PC-9 (cell line): ENCODE measurements around the gene DLG1. TPM values are rescaled to one million over a fixed set of nuclear protein-coding genes. Genes with fewer than 3 reads are reported as not detected.

ENCODE experiments used
- BruUV-seq: library from RNA; stranded (reverse); fragments of 400-500 nt; replicated peaks from 2 replicates; lab custom pipeline; 2021; lab: Mats Ljungman, UMichigan
- CTCF ChIA-PET: fragments of 300-600 bp; sonication (Branson Sonifier 250); formaldehyde crosslinking; loops from one replicate; lab custom pipeline; 2022; ENCODE audit warnings: antibody characterized with exemption; lab: Charles Lee
- POLR2A ChIA-PET: fragments of 300-600 bp; sonication (Branson Sonifier 250); formaldehyde crosslinking; loops from one replicate; lab custom pipeline; 2022; ENCODE audit warnings: antibody characterized with exemption; ENCODE audit not compliant: unreplicated experiment; lab: Charles Lee
- DNase-seq, 2 experiments: peaks; one replicate each; pipeline versions ENCODE4 v3.0.0 to v3.0.0-alpha.2; 2015 to 2022; ENCODE audit warnings: mixed read lengths in 1 of 2
- H2AFZ ChIP-seq: fragments of 200-600 bp; sonication (generic); 2 replicates; pipeline ENCODE4 v1.8.1; 2017; ENCODE audit warnings: antibody characterized with exemption
- H3F3A ChIP-seq: fragments of 200-600 bp; sonication (generic); 2 replicates; pipeline ENCODE4 v1.8.1; 2017; ENCODE audit warnings: antibody characterized with exemption, mild to moderate bottlenecking, low read depth; ENCODE audit not compliant: insufficient read depth
- H3K27ac ChIP-seq: fragments of 200-600 bp; sonication (generic); 2 replicates; pipeline ENCODE4 v1.6.1; 2016; ENCODE audit warnings: mixed run types
- H3K27me3 ChIP-seq: fragments of 200-600 bp; sonication (generic); 2 replicates; pipeline ENCODE4 v1.6.1; 2016; ENCODE audit warnings: low read depth, mixed run types; ENCODE audit not compliant: insufficient read depth
- H3K36me3 ChIP-seq: fragments of 200-600 bp; sonication (generic); 2 replicates; pipeline ENCODE4 v1.6.1; 2016; ENCODE audit warnings: low read depth, mixed run types
- H3K4me1 ChIP-seq: fragments of 200-600 bp; sonication (generic); replicated peaks from 2 replicates; pipeline ENCODE4 v1.6.1; 2016; ENCODE audit warnings: mixed run types; ENCODE audit not compliant: insufficient read depth
- H3K4me2 ChIP-seq: fragments of 200-600 bp; sonication (generic); 2 replicates; pipeline ENCODE4 v1.6.1; 2017; ENCODE audit warnings: mixed run types
- H3K4me3 ChIP-seq: fragments of 200-600 bp; sonication (generic); 2 replicates; pipeline ENCODE4 v1.6.1; 2016; ENCODE audit warnings: mixed run types
- H3K79me2 ChIP-seq: fragments of 200-600 bp; sonication (generic); 2 replicates; pipeline ENCODE4 v1.6.1; 2017; ENCODE audit warnings: low read depth, mixed run types
- H3K9me2 ChIP-seq: fragments of 200-600 bp; sonication (generic); 2 replicates; pipeline ENCODE4 v1.8.1; 2017; ENCODE audit warnings: mild to moderate bottlenecking; ENCODE audit not compliant: insufficient read depth
- H3K9me3 ChIP-seq: fragments of 200-600 bp; sonication (generic); 2 replicates; pipeline ENCODE4 v1.8.1; 2016; ENCODE audit warnings: low read depth; ENCODE audit not compliant: insufficient read depth
- H4K20me1 ChIP-seq: fragments of 200-600 bp; sonication (generic); 2 replicates; pipeline ENCODE4 v1.8.1; 2017; ENCODE audit not compliant: insufficient read depth
- EZH2 ChIP-seq: fragments of 200-600 bp; sonication (generic); IDR thresholded peaks from 2 replicates; pipeline ENCODE4 v1.8.0; 2017; ENCODE audit warnings: antibody characterized with exemption, low read depth
- intact Hi-C: fragments of 100-400 bp; cut with micrococcal nuclease; formaldehyde crosslinking; loops from one replicate; pipeline ENCODE4 v1.10.0; 2022; ENCODE audit not compliant: unreplicated experiment
- total RNA-seq: library from RNA; stranded (reverse); gene quantifications from 2 replicates; pipeline ENCODE4 v1.2.3, GENCODE V29; 2021
- TF ChIP-seq, protein P1 (sequence below): fragments of 200-600 bp; sonication (generic); conservative IDR thresholded peaks from 2 replicates; pipeline ENCODE4 v1.6.1; 2017; ENCODE audit warnings: mixed run types, antibody characterized with exemption, mild to moderate bottlenecking, moderate library complexity

DLG1 gene
- total RNA-seq, 1 experiment from 2014 or later, result 201 TPM

GRCh38 chr3:197229836-197230235 is 68.6 kb downstream of the DLG1 start:
- H3K9me2 ChIP-seq, result no peaks in the 10 kb centered on the region
- H3K9me3 ChIP-seq, result no peaks in the 10 kb centered on the region
- ChIA-PET CTCF (interaction anchor here (1.0 kb wide), 1 partner anchor 287 kb away, joined by 10 read pairs; no protein-coding TSS in a partner anchor), POLR2A (no interaction called here)
- TF ChIP-seq EZH2, result no peak
- TF ChIP-seq, protein P1, sequence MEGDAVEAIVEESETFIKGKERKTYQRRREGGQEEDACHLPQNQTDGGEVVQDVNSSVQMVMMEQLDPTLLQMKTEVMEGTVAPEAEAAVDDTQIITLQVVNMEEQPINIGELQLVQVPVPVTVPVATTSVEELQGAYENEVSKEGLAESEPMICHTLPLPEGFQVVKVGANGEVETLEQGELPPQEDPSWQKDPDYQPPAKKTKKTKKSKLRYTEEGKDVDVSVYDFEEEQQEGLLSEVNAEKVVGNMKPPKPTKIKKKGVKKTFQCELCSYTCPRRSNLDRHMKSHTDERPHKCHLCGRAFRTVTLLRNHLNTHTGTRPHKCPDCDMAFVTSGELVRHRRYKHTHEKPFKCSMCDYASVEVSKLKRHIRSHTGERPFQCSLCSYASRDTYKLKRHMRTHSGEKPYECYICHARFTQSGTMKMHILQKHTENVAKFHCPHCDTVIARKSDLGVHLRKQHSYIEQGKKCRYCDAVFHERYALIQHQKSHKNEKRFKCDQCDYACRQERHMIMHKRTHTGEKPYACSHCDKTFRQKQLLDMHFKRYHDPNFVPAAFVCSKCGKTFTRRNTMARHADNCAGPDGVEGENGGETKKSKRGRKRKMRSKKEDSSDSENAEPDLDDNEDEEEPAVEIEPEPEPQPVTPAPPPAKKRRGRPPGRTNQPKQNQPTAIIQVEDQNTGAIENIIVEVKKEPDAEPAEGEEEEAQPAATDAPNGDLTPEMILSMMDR, result no peak
- no peak overlapping the region for H2AFZ ChIP-seq
- H3K4me3 ChIP-seq, result no peak overlapping the region
- no peak overlapping the region for H3K4me2 ChIP-seq
- no peak overlapping the region for H3K27ac ChIP-seq
- no peaks in the 10 kb centered on the region for H3K4me1 ChIP-seq
- no TSS peak for BruUV-seq
- intact Hi-C loops, result no loop called here
- DNase-seq, result no peak
- H3K36me3 ChIP-seq, result peaks cover 18% of the 10 kb centered on the region; the same call in 1 of the 2 replicates
- peaks cover 53% of the 10 kb centered on the region for H3F3A ChIP-seq
- H3K27me3 ChIP-seq, result no peaks in the 10 kb centered on the region
- peaks cover 83% of the 10 kb centered on the region for H4K20me1 ChIP-seq
- H3K79me2 ChIP-seq, result peaks cover 97% of the 10 kb centered on the region

DNA sequence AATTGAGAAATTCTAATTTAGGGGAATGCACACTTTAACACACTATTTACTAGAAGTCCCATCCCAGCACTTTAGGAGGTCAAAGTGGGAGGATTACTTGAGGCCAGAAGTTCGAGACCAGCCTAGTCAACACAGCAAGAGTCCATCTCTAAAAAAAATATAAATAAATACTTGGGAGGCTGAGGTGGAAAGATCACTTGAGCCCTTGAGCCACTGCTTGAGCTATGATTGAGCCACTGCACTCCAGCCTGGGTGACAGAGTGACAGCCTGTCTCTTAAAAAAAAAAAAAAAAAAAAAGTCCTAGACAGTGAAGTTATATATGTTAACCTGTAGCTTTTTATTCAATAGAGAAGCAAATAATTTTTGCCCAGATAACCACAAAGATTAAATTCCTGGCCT is 69.2 kb downstream of the DLG1 start:
- ChIA-PET CTCF (interaction anchor here (0.6 to 1.0 kb wide), 2 partner anchors 288 to 701 kb away, joined by 10 to 12 read pairs; no protein-coding TSS in a partner anchor), POLR2A (no interaction called here)

GRCh38 chr3:197227780-197228574 is 70.4 kb downstream of the DLG1 start:
- POLR2A ChIA-PET, result interaction anchor here (0.6 kb wide), 1 partner anchor 308 kb away, joined by 3 read pairs; no protein-coding TSS in a partner anchor
- intact Hi-C loops, result no loop called here
- no TSS peak for BruUV-seq

More for the DNA sequence above, 69.2 kb downstream of the DLG1 start:
- intact Hi-C loops, result no loop called here
- BruUV-seq, result no TSS peak
- no peak overlapping the region for H3K4me2 ChIP-seq
- H3K4me3 ChIP-seq, result no peak overlapping the region
- no peaks in the 10 kb centered on the region for H3K4me1 ChIP-seq
- H3K36me3 ChIP-seq, result peaks cover 14% of the 10 kb centered on the region; the same call in 1 of the 2 replicates
- no peaks in the 10 kb centered on the region for H3K27me3 ChIP-seq
- peaks cover 96% of the 10 kb centered on the region for H3K79me2 ChIP-seq
- no peak overlapping the region for H3K27ac ChIP-seq
- TF ChIP-seq, protein P1, result no peak
- TF ChIP-seq EZH2, result no peak
- H3K9me3 ChIP-seq, result no peaks in the 10 kb centered on the region
- no peaks in the 10 kb centered on the region for H3K9me2 ChIP-seq
- peaks cover 86% of the 10 kb centered on the region for H4K20me1 ChIP-seq
- no peak for DNase-seq
- peaks cover 53% of the 10 kb centered on the region for H3F3A ChIP-seq
- H2AFZ ChIP-seq, result no peak overlapping the region

More at GRCh38 chr3:197227780-197228574, 70.4 kb downstream of the DLG1 start:
- Histone ChIP-seq H3K9me3 (no peaks in the 10 kb centered on the region), H3K4me1 (no peaks in the 10 kb centered on the region), H3K27me3 (no peaks in the 10 kb centered on the region), H2AFZ (no peak overlapping the region), H3K9me2 (no peaks in the 10 kb centered on the region), H3F3A (peaks cover 60% of the 10 kb centered on the region), H3K4me3 (no peak overlapping the region), H3K27ac (0 out of 2 replicates have a peak overlapping the region, but pooled peaks have one; percentile 4), H3K36me3 (0 out of 2 replicates have a peak, but pooled peaks cover 9% of the 10 kb centered on the region), H4K20me1 (peaks cover 88% of the 10 kb centered on the region), H3K79me2 (peaks cover 96% of the 10 kb centered on the region), H3K4me2 (no peak overlapping the region)
- TF ChIP-seq, protein P1, result no peak
- TF ChIP-seq EZH2, result no peak
- CTCF ChIA-PET, result interaction anchor here (0.5 kb wide), 1 partner anchor 28 kb away, joined by 3 read pairs; no protein-coding TSS in a partner anchor
- DNase-seq, result no peak
